Upper lobe of left lung (tissue), 4 donors: ENCODE data around the gene AXIN1.

Source experiments
- CTCF ChIP-seq, 6 experiments: fragments of 450-650 bp in 4 of 6; fragments of 200-600 bp in 2 of 6; sonication (generic) in 2 of 6; IDR thresholded peaks; one replicate each; pipeline ENCODE4 v1.5.1; 2016 to 2019; ENCODE audit warnings: antibody characterized with exemption in 6 of 6
- POLR2AphosphoS5 ChIP-seq, 2 donors: sonication (generic); formaldehyde crosslinking; IDR thresholded peaks; one replicate each; pipeline ENCODE4 v1.5.1; 2017; ENCODE audit warnings: antibody characterized with exemption in 2 of 2

DNA sequence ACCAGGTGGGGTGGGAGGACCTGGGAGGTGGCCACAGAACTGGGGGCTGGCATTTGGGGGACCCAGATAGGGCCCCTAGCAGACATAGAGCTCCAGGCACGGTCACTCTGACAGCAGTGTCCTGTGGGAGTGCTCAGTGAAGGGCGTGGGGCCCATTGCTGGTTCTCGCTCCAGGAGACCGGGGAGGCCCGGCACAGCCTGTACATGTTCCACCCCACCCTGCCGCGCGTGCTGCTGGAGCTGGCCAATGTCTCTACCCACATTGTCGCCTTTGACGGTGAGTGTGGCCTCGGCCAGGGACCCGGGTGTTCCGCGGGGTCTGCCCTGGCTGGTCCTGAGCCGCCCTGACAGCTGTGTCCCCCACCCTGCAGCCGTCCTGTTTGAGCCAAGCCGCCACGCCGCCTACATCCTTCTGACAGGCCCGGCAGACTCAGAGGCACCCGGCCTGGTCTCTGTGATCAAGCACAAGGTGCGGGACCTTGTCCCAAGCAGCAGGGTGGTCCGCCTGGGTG is 88.0 kb downstream of the AXIN1 start:
- no peak for TF ChIP-seq CTCF (IDR thresholded peaks at IDR 0.05)
- TF ChIP-seq POLR2AphosphoS5 (IDR thresholded peaks at IDR 0.05) = no peak
